Ectodermal cell (in vitro differentiated cells): ENCODE results near the gene TBC1D21.

Experiments
- H3K27ac ChIP-seq: 2 replicates; pipeline ENCODE4 v1.7.0; 2013; ENCODE audit warnings: mild to moderate bottlenecking, low read depth, low read length; ENCODE audit not compliant: insufficient read depth, poor library complexity, severe bottlenecking
- H3K27me3 ChIP-seq: 2 replicates; pipeline ENCODE4 v1.7.0; 2013; ENCODE audit warnings: mild to moderate bottlenecking, low read length; ENCODE audit not compliant: insufficient read depth, control insufficient read depth, poor library complexity, severe bottlenecking
- H3K36me3 ChIP-seq: one replicate; pipeline ENCODE4 v1.7.0; 2013; ENCODE audit warnings: low read length; ENCODE audit not compliant: control insufficient read depth, insufficient read depth
- H3K4me1 ChIP-seq: one replicate; pipeline ENCODE4 v1.7.0; 2013; ENCODE audit warnings: low read length; ENCODE audit not compliant: control insufficient read depth, insufficient read depth
- H3K4me3 ChIP-seq: 2 replicates; pipeline ENCODE4 v1.7.0; 2013; ENCODE audit warnings: low read depth, low read length, control low read depth; ENCODE audit not compliant: insufficient read depth
- H3K9me3 ChIP-seq: 2 replicates; pipeline ENCODE4 v1.7.0; 2013; ENCODE audit warnings: mild to moderate bottlenecking, low read length, moderate library complexity; ENCODE audit not compliant: control insufficient read depth
- WGBS, 2 experiments: methylation state at CpG; one replicate each; pipeline ENCODE4 v1.1.7; 2013; ENCODE audit warnings: missing lambda C conversion rate in 2 of 2; 5-methylcytosine and 5-hydroxymethylcytosine counted together

TBC1D21 gene

DNA sequence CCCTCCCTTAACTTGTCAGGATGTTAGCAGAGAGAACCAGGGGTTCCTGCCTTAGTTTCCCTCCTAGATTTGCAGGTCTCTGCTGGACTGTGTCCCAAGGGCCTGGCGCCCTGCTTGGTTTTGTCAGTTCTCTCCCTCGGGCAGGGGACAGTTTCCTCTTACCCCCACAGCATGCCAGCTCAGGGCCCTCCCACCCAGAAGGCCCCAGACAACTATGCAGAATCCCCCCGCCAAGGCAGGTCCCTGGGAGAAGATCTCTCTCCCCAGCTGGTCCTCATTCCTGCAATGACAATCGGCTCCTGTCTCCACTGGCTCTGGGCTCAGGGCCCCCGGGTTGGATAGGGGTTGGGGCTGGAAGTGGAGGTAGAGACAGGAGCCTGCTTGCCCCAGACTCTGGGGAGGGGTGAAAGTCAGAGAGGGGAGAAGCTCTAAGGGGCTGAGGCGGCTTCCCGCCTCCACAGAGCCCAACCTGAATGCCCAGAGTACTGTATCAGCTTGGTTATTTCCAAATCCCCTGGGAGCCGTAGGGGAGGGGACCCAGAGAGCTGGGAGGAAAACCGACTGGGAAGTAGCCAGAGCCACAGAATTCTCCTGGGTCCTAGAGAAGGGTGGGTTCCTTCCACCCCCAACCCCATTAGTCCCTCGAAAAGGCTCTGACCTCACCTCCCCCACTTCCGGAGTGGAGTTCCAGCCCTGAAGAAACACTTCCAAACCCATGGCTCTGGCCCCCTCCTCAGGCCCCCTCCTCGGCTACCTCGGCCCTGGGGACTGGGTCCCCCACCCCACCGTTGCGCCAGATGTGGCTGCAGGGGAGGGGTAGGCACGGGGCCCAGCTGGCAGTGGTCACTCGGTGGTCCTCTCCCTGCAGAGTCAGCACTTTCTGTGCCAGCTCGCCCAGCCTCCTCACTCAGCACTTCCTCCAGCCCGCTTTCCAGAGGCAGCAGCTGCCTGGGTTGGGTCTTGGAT is 49.1 kb downstream of the TBC1D21 start:
- no peak overlapping the region for H3K4me3 ChIP-seq
- peaks cover 46% of the 10 kb centered on the region for H3K4me1 ChIP-seq
- H3K9me3 ChIP-seq, result no peaks in the 10 kb centered on the region
- WGBS, 2 experiments, result 16% methylated on average over 19 of the region's 19 CpGs
- H3K36me3 ChIP-seq, result no peaks in the 10 kb centered on the region
- H3K27me3 ChIP-seq, result peaks cover 10% of the 10 kb centered on the region
- no peak overlapping the region for H3K27ac ChIP-seq

DNA sequence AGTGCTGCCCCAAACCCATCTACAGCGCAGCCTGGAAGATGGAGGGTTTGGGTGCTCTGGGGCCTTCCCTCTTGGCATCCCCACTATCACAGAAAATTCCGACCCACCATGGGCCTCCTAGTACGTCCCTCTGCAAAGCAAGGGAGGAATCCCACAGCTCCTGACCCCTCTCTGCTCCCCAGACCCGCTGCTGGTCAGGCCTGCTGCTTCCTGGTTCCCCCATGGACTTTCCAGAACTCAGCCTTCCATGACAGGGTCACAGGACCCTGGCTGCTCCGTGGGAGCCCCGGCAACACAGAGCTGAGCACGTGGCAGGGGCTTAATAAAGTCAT is 49.8 kb downstream of the TBC1D21 start:
- 50 to 51% methylated on average over 7 of the region's 7 CpGs for WGBS, 2 experiments
- peaks cover 17% of the 10 kb centered on the region for H3K27me3 ChIP-seq
- no peak overlapping the region for H3K27ac ChIP-seq
- peaks cover 49% of the 10 kb centered on the region for H3K4me1 ChIP-seq
- no peaks in the 10 kb centered on the region for H3K9me3 ChIP-seq
- H3K4me3 ChIP-seq, result no peak overlapping the region
- H3K36me3 ChIP-seq, result no peaks in the 10 kb centered on the region

DNA sequence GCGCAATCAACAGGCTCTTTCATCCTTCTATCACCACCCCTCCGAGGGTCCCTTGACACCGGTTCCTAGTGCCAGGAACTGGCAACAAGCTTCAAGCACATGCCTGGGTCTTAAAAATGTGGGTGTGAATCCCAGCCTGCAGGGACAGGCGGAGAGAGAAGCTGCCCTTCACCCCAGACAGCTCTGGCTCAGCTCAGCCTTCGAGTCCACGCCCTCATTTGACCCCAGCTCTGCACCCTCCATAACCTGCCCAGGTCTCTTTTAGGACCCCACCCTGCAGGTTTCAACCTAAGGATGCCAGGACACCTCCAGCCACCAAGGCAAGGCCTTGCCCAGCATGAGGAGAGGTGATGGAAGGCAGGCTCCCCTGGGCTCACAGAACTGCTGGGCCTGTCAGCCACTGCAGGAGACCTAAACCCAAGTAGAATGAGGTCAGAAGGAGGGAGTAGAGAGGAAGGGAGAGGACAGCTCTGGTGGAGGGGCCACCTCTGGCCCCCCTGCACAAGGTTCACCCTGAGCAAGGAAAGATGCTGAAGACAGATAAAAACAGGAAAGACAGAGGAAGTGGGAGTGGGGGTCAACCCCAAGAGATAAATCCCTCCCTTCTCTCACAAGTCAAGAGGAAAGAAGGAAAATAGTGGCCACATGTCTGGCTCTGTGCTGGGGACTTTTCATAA is 50.3 kb downstream of the TBC1D21 start:
- H3K9me3 ChIP-seq, result no peaks in the 10 kb centered on the region
- H3K4me3 ChIP-seq, result no peak overlapping the region
- H3K27me3 ChIP-seq, result peaks cover 17% of the 10 kb centered on the region
- H3K4me1 ChIP-seq, result peaks cover 54% of the 10 kb centered on the region
- 58 to 69% methylated on average over 6 of the region's 6 CpGs for WGBS, 2 experiments
- no peaks in the 10 kb centered on the region for H3K36me3 ChIP-seq
- H3K27ac ChIP-seq, result no peak overlapping the region

DNA sequence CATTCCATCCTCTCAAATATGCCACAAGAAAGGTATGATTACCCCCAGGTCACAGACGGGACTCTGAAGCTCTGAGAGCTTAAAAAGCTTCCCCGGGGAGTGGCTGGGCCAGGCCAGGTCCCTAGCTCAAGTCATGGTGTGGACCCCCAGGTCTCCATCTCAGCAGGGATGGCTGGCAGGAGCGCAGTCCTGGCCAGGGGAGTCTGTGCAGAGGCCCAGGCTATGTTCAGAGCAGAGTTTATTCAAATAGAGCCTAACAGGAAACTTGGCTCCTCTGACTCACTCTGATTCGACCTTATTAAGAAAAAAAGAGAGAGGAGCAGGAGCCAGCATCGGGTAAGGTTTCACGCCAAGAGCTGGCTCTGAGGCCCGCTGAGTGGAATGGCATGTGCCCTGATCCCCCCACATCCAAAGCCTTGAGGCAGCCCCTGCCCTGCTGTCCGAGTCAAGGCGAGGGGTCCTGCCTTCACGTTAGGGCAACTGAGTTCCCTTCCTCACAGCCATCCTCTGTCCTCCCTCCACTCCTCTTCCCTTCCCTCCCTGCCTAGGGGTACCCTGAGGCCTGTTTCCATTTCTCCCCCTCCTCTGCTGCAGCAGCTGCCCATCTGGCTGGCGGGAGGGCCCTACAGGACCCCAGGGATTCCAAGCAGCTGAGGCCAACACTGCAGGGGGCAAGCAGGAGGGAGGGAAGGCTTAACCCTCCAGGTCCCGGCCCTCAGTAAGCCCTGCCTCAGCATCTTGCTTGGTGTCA is 51.0 kb downstream of the TBC1D21 start:
- Histone ChIP-seq H3K27ac (no peak overlapping the region), H3K4me1 (peaks cover 61% of the 10 kb centered on the region), H3K36me3 (no peaks in the 10 kb centered on the region), H3K9me3 (no peaks in the 10 kb centered on the region), H3K27me3 (peaks cover 17% of the 10 kb centered on the region), H3K4me3 (no peak overlapping the region)
- 19 to 20% methylated on average over 12 of the region's 12 CpGs for WGBS, 2 experiments

DNA sequence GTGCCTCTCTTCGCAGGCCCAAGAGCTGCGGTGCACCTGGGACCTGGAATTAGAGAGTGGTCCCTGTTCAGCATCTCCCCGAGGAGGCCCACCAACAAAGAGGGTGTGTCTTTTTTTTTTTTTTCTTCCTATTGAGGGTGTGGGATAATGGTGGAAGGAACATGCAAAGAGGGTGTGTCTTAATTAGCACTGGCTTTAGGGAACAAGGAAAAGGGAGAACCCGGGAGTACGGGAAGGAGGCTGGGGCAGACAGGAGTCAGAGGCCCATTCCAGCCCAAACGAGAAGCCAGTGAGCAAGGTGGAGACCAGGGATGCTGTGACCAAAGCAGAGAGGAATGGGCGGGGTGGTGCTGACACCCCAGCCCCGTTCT is 52.5 kb downstream of the TBC1D21 start:
- Histone ChIP-seq H3K4me1 (peaks cover 66% of the 10 kb centered on the region), H3K27ac (no peak overlapping the region), H3K9me3 (no peaks in the 10 kb centered on the region), H3K4me3 (peak overlapping the region; percentile 62), H3K27me3 (peaks cover 17% of the 10 kb centered on the region), H3K36me3 (no peaks in the 10 kb centered on the region)
- WGBS, 2 experiments, result 33 to 38% methylated on average over 8 of the region's 8 CpGs

DNA sequence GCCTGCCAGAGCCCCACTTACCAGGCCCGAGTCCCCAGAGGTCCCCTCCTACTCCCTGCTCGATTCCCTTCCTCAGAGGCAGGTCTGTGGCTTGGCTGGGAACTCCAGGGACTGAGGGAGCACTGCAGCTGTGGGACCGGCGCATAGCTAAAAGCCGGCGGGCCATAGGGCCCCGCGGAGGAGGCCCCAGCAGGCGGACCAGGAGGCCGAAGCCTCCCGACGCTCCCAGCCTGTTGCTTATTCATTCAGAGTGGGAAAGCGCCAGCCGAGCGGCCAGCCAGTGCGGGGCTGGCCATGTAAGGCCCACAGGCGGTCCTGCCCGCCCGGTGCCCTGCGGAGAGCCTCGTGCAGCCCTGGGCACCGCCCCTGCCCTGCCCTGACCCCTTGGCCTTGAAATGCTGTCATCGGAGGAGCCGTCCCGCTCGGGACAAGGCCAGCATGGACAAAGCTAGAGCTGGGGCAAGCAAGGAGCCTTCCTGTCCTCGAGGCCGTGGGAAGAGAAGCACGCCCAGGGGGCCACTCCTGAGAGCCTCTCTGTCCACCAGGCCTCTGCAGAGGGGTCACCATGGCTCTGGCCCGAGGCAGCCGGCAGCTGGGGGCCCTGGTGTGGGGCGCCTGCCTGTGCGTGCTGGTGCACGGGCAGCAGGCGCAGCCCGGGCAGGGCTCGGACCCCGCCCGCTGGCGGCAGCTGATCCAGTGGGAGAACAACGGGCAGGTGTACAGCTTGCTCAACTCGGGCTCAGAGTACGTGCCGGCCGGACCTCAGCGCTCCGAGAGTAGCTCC is 53.0 kb downstream of the TBC1D21 start, which contains the start of gene LOXL1:
Gene LOXL1 (plus strand): TSS at position 244 of the 784 bp plus-strand sequence. CDS start 322 bp downstream, at position 566.
- Histone ChIP-seq H3K27me3 (peaks cover 17% of the 10 kb centered on the region), H3K27ac (peak within 1 kb of the TSS; percentile 38), H3K36me3 (no peaks in the 10 kb centered on the region), H3K4me3 (peak within 1 kb of the TSS; percentile 62), H3K9me3 (no peaks in the 10 kb centered on the region), H3K4me1 (peaks cover 66% of the 10 kb centered on the region)
- WGBS, 2 experiments, result 1% methylated on average over 47 of the region's 47 CpGs

DNA sequence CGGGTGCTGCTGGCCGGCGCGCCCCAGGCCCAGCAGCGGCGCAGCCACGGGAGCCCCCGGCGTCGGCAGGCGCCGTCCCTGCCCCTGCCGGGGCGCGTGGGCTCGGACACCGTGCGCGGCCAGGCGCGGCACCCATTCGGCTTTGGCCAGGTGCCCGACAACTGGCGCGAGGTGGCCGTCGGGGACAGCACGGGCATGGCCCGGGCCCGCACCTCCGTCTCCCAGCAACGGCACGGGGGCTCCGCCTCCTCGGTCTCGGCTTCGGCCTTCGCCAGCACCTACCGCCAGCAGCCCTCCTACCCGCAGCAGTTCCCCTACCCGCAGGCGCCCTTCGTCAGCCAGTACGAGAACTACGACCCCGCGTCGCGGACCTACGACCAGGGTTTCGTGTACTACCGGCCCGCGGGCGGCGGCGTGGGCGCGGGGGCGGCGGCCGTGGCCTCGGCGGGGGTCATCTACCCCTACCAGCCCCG is 53.7 kb downstream of the TBC1D21 start:
- Histone ChIP-seq H3K4me3 (peak overlapping the region; percentile 62), H3K36me3 (no peaks in the 10 kb centered on the region), H3K27ac (peak overlapping the region; percentile 38), H3K9me3 (no peaks in the 10 kb centered on the region), H3K4me1 (peaks cover 60% of the 10 kb centered on the region), H3K27me3 (peaks cover 17% of the 10 kb centered on the region)
- WGBS, 2 experiments, result 0 to 1% methylated on average over 65 of the region's 65 CpGs

DNA sequence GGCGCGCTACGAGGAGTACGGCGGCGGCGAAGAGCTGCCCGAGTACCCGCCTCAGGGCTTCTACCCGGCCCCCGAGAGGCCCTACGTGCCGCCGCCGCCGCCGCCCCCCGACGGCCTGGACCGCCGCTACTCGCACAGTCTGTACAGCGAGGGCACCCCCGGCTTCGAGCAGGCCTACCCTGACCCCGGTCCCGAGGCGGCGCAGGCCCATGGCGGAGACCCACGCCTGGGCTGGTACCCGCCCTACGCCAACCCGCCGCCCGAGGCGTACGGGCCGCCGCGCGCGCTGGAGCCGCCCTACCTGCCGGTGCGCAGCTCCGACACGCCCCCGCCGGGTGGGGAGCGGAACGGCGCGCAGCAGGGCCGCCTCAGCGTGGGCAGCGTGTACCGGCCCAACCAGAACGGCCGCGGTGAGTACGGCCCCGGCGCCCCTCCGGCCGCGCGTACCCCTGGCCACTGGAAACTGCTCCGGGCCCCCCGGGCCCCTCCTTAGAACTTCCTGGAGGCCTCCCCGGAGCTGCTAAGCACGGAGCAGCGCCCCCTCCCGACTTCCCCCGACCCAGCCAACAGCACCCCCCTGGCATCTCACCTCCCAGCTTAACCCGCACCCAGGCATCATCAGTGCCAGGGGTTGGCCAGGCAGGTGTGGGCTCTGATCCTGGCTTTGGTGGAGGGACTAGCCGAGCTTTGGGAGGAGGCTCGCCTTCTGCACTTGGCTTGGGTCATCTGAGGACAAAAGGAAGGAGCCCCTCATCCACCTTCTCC is 54.3 kb downstream of the TBC1D21 start:
- no peaks in the 10 kb centered on the region for H3K36me3 ChIP-seq
- 1% methylated on average over 78 of the region's 78 CpGs for WGBS, 2 experiments
- peak overlapping the region; percentile 62 for H3K4me3 ChIP-seq
- H3K4me1 ChIP-seq, result peaks cover 55% of the 10 kb centered on the region
- no peak overlapping the region for H3K27ac ChIP-seq
- no peaks in the 10 kb centered on the region for H3K9me3 ChIP-seq
- H3K27me3 ChIP-seq, result peaks cover 17% of the 10 kb centered on the region

DNA sequence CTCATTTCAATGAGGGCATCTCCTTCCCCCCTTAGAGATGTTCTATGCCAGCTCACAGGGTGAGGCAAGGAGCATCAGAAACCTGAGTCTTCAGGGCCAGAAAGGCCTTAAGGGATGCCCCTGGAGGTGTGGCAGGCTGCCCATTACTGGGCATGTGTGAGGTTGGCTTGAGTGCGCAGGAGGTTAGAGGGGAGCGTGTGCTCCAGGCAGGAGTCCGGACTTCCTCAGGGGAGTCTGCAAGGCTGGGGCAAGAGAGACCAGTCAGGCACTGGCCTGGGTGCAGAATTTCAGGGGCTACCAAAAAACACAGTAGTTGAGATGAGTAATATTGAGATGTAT is 54.8 kb downstream of the TBC1D21 start:
- H3K9me3 ChIP-seq, result no peaks in the 10 kb centered on the region
- peak overlapping the region; percentile 62 for H3K4me3 ChIP-seq
- WGBS, 2 experiments, result 75 to 80% methylated on average over 3 of the region's 3 CpGs
- H3K36me3 ChIP-seq, result no peaks in the 10 kb centered on the region
- peaks cover 50% of the 10 kb centered on the region for H3K4me1 ChIP-seq
- no peak overlapping the region for H3K27ac ChIP-seq
- H3K27me3 ChIP-seq, result peaks cover 17% of the 10 kb centered on the region
